HG03354 (cell line): Measurements from ENCODE around the gene JAZF1.
"Not testable (repeated sequence)": the region's sequence is repeated elsewhere in the genome, so short reads cannot be mapped to it uniquely, and the experiment has no call there.

Experiments used
- ATAC-seq: cut with Tn5 transposase; IDR thresholded peaks from one replicate; pipeline ENCODE4 v1.9.1; 2021; ENCODE audit warnings: mild to moderate bottlenecking; ENCODE audit not compliant: unreplicated experiment, poor library complexity, severe bottlenecking

Gene JAZF1

GRCh38 chr7:27933671-27934565 lies 246.7 kb downstream of the JAZF1 start:
- ATAC-seq = no peak

DNA sequence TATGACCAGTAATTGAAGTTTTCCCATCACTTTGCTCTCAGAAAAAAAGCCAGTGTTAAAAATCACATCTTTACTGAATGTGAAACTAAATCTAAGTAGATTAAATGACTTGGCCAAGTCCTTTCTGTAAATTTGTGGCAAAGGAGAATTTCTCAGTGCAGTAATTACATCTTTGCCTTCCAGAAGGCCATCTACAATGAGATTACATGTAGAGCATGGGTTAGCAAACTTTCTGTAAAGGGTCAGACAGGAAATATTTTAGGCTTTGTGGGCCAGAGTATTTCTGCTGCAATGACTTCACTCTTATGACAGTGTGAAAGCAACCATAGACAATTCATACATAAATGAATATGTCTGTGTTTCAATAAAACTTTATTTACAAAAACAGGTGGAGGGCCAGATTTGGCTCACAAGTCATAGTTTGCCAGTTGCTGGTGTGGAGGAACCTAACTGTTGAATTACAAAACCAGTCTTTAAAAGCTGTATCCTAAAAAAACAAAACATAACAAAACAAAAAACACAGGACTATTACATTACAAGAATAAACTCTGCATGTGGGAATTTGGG lies 249.6 kb downstream of the JAZF1 start:
- ATAC-seq = no peak

- ATAC-seq = no peak
These were observed 251.5 kb downstream of the JAZF1 start for GRCh38 chr7:27929127-27929526.

- ATAC-seq = no peak
These were observed 252.6 kb downstream of the JAZF1 start for GRCh38 chr7:27928001-27928400.

GRCh38 chr7:27925573-27926201 lies 254.9 kb downstream of the JAZF1 start:
- ATAC-seq = peak; percentile 50

- ATAC-seq = no peak
These were observed 257.0 kb downstream of the JAZF1 start for GRCh38 chr7:27923642-27923980.

GRCh38 chr7:27922907-27923641 lies 257.5 kb downstream of the JAZF1 start:
- peak; percentile 63 for ATAC-seq

GRCh38 chr7:27922389-27922788 lies 258.2 kb downstream of the JAZF1 start:
- ATAC-seq = not testable (repeated sequence)

GRCh38 chr7:27921081-27921836 lies 259.3 kb downstream of the JAZF1 start:
- peak; percentile 53 for ATAC-seq

- no peak for ATAC-seq
These were observed 260.2 kb downstream of the JAZF1 start for GRCh38 chr7:27920281-27920946.

GRCh38 chr7:27918503-27918902 lies 262.1 kb downstream of the JAZF1 start:
- no peak for ATAC-seq

DNA sequence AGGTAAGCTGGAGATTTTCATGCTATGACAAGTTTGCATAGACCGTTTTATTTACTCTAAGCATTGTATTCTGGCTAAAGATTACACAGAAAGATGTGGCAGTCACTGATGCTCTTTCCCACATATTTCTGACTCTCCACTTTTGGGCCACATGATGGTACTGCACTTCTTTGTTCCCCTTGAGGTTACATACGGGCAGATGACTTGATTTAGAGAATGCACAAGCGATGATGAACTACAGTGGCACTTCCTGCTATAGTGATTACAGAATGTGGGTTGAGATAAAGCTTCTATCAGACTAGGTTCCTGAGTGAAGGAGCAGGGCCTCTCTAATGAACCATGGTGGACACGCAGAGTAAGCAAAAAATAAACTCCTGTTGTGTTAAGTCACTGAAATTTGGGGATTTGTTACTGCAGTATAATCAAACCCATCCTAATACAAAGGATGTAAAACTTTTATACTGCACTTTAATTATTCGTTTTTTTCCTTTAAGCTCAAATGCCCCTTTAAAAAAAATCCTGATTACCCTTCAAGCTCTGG lies 262.8 kb downstream of the JAZF1 start:
- no peak for ATAC-seq

DNA sequence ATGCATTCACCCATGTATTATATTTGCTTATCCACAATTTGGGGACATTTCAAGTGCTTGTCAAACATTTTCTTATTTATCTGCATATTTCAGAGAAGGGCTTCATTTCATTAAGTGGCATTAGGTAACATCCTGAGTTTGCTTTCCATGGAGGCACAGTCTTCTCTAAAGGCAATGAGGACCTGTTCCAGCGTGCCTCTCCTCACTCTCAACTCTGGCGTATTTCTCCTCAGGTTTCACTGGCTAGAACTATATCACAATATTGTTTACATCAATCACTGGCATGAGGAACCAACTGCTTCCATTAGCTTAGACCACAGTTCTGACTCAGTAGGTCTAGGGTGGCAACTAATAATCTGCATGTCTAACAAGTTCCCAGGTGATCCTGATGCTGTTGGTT lies 263.5 kb downstream of the JAZF1 start:
- ATAC-seq = no peak

DNA sequence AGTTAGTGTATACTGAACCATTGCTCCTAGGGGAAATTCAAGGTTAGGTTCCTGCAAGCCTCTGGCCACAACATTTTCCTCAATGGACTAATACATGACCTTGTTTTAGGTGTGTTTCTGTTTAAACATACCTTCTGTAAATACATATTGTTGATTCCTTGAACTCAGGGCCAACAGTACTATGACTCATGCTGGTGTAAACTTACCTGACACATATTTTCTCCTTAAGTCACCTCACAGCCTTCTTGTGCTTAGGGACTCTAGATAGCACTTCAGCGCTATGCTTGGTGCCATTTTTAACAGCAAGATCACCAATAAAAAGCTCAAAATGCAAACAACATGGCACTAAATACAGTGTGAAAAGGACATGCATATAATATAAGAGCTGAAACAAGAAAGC lies 264.2 kb downstream of the JAZF1 start:
- ATAC-seq = no peak

DNA sequence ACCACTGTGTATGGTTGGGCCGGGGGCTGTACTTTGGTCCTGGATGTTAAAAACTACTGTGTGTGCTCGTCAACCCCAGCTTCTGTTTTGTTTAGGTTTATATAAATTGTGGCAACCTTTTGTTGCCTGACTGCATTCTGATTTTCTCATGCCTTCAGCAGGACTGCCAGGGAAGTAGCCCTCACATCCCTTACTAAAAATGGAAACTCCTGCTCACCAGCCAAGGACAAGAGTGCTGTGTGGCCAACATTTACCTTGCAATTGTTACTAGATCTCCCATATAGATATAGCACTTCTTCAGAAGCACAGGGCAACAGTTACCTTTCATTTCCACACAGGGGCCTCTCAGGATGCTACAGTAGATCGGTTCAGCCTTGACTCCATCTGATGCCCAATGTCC lies 266.2 kb downstream of the JAZF1 start:
- no peak for ATAC-seq

GRCh38 chr7:27912751-27913150 lies 267.8 kb downstream of the JAZF1 start:
- no peak for ATAC-seq

GRCh38 chr7:27911920-27912319 lies 268.7 kb downstream of the JAZF1 start:
- no peak for ATAC-seq

DNA sequence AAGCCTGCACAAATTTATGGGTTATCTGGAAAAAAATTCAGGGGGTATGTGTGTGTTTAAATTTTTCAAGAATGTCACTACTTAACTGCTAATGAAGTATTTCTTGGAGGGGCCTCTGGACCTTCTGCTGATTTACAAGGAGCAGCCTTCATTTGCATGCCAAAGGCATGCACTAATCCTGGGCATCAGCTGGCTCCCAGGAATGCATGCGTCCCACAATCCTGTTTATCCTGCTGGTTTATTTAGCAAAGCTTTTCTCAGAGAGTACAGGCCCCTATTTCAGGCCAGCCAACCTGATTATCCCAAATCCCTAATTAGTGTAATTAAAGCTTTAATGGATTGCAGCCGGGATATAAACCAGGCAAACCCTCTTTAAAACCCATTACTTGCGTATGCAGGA lies 270.3 kb downstream of the JAZF1 start:
- no peak for ATAC-seq
